NB4 (cell line): ENCODE data around the gene NFIX.

ENCODE experiments used
- DNase-seq: peaks from one replicate; pipeline ENCODE4 v3.0.0; 2010; ENCODE audit warnings: low read depth
- H3K4me3 ChIP-seq: one replicate; pipeline ENCODE4 v1.5.1; 2011; ENCODE audit warnings: mild to moderate bottlenecking, low read depth, low read length, moderate library complexity
- CTCF ChIP-seq: IDR thresholded peaks from one replicate; pipeline ENCODE4 v1.5.1; 2012; ENCODE audit warnings: low read depth, low read length
- MAX ChIP-seq: IDR thresholded peaks from 2 replicates; pipeline ENCODE4 v1.6.1; 2011; ENCODE audit warnings: low read depth, low read length
- MYC ChIP-seq: IDR thresholded peaks from 2 replicates; pipeline ENCODE4 v1.6.1; 2011; ENCODE audit warnings: low read depth, low read length
- POLR2A ChIP-seq: IDR thresholded peaks from 2 replicates; pipeline ENCODE4 v1.6.1; 2011; ENCODE audit warnings: mild to moderate bottlenecking; ENCODE audit not compliant: insufficient read length; ENCODE audit errors: extremely low read depth

Gene NFIX

GRCh38 chr19:13098277-13099072, 103.2 kb downstream of the NFIX start:
- peak; percentile 90 for DNase-seq
- TF ChIP-seq POLR2A (no peak), MYC (no peak), MAX (no peak)
- H3K4me3 ChIP-seq: peak overlapping the region; percentile 71

- H3K4me3 ChIP-seq: peak overlapping the region; percentile 98
- TF ChIP-seq MAX: peak; percentile 81
- peak; percentile 94 for TF ChIP-seq MYC
- TF ChIP-seq CTCF: no peak
- peak; percentile 49 for TF ChIP-seq POLR2A
- peak; percentile 96 for DNase-seq
Observed at GRCh38 chr19:13099073-13099999, 104.1 kb downstream of the NFIX start.

- peak; percentile 74 for DNase-seq
- H3K4me3 ChIP-seq: peak overlapping the region; percentile 98
- TF ChIP-seq MYC: no peak
- no peak for TF ChIP-seq POLR2A
- TF ChIP-seq CTCF: no peak
- peak; percentile 17; the same call in 1 of the 2 replicates for TF ChIP-seq MAX
Observed at GRCh38 chr19:13100031-13100588, 104.8 kb downstream of the NFIX start.

GRCh38 chr19:13100841-13101589, 105.7 kb downstream of the NFIX start:
- peak; percentile 59 for DNase-seq
- peak overlapping the region; percentile 98 for H3K4me3 ChIP-seq
- TF ChIP-seq MAX (no peak), CTCF (peak; percentile 47), MYC (0 out of 2 replicates have a peak, but pooled peaks have one; percentile 14)

GRCh38 chr19:13101590-13102415, 106.5 kb downstream of the NFIX start:
- TF ChIP-seq MYC: no peak
- TF ChIP-seq POLR2A: no peak
- no peak for TF ChIP-seq MAX
- no peak for TF ChIP-seq CTCF
- peak overlapping the region; percentile 98 for H3K4me3 ChIP-seq
- no peak for DNase-seq
